Amniotic epithelial cell (primary cell): ENCODE measurements around the gene DYNC1LI2.
"Not testable (repeated sequence)": the region's sequence is repeated elsewhere in the genome, so short reads cannot be mapped to it uniquely, and the experiment has no call there.

Source experiments
- DNase-seq: peaks from one replicate; pipeline ENCODE4 v3.0.0-alpha.2; 2010; ENCODE audit warnings: low read depth

The DYNC1LI2 gene

DNA sequence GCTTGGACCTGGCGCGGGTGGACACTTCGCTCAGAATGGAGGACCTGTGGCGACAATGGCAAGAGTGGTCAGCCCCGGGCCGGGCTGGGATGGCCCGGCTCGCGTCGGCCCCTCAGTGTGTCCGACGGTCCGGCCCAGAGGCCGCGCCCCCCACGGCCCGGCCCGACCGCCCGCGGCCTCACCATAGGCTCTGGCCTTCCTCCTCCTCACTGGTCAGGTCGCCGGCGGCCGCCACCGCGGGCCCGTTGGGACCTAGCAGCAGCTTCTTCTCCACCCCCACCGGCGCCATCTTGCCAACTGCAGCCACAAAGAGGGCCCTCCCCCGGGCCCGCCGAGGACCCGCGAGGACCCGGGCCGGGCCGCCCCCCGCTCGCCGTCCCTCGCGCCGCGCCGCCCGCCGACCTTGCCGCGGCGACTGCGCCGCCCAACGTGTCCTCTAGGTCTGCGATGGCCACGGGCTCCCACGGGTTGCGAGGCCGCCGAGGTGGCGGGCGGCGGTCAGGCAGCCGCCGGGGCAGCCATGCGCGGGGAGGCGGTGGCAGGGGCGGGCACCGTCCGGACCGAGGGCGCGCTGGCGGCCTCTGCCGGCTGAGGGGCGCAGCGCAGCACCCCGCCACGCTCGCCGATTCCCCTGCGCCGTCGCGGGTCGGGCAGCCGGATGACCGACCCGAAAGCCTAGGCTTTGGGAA is at the start of gene DYNC1LI2:
Gene DYNC1LI2, minus strand, starts transcription at position 307 of the 689 bp plus-strand sequence. Its CDS starts 18 bp downstream, at position 289.
- peak; percentile 51 for DNase-seq

DNA sequence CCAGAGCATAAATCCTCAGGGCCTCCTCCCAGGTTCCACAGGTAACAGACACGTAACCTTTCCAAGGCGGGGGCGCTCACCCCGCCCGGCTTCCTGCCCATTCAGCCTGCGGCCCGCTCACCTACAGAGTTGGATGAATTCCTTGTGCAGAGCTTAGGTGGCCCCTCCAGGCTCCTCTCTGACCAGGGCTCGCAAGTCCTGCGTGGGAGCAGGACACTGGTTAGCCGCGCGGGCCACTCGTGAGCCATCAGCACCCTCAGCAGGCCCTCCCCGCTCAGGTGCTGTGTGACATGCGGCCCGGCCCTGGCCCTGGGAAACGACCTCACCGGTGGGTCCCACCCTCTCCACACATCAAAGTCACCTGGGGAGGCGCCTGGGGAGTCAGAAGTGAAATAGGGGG is 49.4 kb upstream of the DYNC1LI2 start:
- no peak for DNase-seq

- DNase-seq: peak; percentile 24
Measured at GRCh38 chr16:66798161-66798560, 46.8 kb upstream of the DYNC1LI2 start.

GRCh38 chr16:66793984-66794383 is 42.6 kb upstream of the DYNC1LI2 start:
- DNase-seq: not testable (repeated sequence)

DNA sequence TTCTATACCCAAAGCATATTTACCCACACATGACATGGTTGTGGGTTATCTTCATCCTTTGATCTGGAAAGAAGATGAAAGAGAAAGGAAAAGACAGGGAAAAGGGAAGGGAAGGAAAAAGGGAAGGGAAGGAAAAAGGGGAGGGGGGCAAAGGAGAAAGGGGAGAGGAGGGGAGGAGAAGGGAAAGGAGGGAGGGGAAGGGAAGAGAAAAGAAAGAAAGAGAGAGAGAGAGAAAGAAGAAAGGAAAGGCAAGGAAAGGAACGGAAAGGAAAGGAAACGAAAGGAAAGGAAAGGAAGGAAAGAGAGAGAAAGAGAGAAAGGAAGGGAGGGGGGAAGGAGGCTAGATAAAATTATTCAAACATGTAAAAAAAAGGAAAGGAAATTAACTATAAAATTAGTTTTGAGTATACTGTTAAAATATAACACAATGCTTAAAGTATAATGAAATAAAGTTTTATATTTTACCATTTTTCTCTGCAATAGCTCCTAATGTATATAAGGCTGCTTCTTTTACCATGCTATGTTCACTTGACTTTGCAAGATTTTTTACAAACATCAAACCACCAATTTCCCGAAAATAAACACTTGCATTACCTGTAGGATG is 38.8 kb upstream of the DYNC1LI2 start:
- no peak for DNase-seq

DNA sequence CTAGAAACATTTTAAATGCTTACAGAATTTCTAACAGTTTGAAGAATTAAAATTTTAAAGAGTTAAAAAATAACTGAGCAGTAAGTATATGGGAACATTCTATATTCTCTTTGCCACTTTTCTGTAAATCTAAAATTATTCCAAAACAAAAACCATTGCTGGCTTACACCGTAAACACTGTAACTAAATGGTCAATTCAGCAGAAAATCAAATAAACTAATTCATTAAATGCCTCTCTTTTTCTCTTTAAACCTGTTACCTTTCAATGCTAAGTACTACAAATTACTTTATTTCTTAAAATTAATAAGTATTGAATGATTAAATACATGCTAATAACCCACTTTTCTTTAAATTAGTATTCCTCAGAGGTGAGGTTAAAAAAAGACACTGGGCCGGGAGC is 36.0 kb upstream of the DYNC1LI2 start:
- DNase-seq: no peak

DNA sequence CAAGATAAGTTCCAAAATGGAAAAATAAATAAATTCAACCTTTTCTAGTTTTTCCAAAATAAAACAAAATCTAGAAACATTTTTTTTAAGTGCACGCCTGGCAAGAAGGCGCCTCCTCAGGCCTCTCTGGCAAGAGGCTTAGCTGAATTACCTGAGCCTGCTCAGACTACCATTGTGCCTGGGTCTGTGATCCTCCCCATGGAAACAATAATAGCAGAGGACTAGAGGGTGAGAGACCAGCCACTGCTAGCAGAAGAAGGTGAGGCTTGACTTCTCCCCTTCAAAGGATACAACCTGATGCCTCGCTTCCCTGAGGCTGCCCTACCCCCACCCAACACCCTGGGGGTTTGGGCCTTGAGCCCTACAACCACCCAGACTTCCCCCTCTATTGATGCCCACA is 35.1 kb upstream of the DYNC1LI2 start:
- no peak for DNase-seq

DNA sequence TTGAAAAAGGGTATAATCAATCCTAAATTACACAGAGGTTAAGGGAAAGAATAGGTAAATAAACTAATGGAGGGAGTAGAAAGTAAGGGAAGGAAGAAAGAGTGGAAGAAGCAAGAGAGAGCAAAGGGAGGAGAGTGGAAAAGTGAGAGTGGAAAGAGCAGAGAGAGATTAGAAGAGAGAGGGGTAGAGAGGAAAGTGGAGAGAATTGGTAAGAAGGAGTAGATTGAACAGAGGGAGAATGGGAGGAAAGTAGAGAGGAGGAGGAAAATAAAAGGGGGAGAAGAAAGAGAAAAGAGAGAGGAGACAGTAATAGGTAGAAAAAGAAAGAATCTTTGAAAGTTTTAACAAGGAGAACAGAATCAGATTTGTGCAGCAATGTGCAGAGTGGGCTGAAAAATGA is 25.0 kb upstream of the DYNC1LI2 start:
- DNase-seq: no peak

DNA sequence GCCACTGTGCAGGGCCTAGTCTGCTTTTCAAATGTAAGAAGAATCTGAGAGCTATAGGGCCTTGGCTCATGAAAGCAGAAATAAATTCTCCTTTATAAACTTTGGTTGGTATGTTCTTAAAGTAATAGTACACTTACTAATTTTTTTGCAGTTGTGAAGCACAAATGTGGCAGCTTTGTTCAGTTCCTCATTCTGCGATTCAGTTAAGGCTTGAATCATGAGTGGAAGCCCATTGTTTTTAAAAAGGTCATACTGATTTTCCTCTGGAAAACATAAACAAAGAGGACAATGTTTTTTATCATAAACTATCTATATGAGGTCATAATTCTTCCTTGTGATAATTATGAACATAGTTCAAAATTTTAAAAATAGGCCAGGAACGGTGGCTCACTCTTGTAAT is 23.6 kb upstream of the DYNC1LI2 start:
- no peak for DNase-seq

DNA sequence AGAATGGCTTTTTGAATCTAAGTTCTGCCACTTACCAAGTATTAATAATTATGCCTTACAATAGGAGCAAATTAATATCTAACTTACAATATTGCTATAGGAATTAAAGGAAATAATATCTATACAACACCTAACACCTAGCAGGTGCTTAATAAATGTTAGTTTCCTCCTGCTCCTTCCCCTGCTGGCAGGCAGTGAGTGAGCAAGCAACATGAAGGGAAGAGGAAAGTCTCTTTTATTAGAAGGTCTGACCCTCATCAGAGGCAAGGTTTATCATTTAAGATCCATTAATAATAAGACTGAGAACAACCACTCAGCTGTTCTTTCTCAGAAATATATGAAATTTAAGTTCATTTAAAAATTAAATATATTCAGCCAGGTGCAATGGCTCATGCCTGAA is 6.7 kb upstream of the DYNC1LI2 start:
- no peak for DNase-seq

- no peak for DNase-seq
Measured at GRCh38 chr16:66754819-66755218, 3.4 kb upstream of the DYNC1LI2 start.

DNA sequence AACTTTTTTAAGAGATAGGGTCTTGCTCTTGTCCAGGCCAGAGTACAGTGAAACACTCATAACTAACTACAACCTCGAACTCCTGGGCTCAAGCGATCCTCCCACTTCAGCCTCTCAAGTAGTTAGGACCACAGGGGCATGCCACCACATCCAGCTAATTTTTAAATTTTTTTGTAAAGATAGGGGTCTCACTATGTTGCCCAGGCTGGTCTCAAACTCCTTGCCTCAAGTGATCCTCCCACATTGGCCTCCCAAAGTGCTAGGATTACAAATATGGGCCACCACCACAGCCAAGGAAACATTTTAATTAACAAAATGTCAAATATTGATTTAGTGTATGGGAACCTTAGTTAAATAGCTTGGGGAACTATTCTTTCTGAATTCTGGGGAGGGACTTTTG is 2.8 kb upstream of the DYNC1LI2 start:
- DNase-seq: no peak

- DNase-seq: no peak
Measured at GRCh38 chr16:66752958-66753357, 1.5 kb upstream of the DYNC1LI2 start.

DNA sequence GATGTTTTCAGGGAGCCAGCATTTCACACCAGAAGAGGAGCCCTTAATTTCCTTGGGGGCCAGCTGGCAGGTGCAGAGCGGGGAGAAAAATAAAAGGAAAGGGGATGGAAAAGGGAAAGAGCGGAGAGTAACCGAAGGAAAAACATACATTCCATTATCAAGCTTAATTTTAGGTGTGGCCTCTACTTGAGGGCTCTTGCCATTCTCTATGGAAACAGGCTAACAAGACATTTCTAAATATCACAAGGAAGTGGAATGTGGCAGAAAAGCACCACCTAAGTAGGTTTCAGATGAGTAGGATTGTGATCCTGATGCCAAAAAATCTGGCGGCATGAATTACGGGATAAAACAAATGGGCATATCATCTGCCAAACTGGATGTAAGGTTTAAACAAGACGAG is 970 bp upstream of the DYNC1LI2 start:
- no peak for DNase-seq

GRCh38 chr16:66751992-66752322 is 548 bp upstream of the DYNC1LI2 start:
- DNase-seq: no peak

GRCh38 chr16:66751053-66751302 is 431 bp downstream of the DYNC1LI2 start:
- no peak for DNase-seq

GRCh38 chr16:66750279-66751052 is 943 bp downstream of the DYNC1LI2 start:
- DNase-seq: no peak

DNA sequence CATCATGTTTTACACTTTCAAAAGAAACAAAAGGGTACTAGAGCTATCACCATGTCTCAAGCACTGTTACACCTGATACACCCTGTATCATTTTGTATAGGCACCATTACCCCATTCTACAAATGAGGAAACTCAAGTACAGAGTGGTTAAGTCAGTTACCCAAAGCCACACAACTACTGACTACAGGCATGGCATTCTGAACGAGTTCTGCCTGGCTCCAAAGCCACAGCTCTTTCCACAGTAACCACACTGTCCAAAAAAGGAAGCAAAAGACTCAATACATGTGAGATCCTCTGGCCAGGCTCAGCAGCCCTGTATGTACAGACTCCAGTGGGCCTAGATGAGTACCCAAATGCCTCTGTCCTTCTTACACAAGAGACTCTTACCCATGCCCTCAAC is 4.7 kb downstream of the DYNC1LI2 start:
- DNase-seq: peak; percentile 48

DNA sequence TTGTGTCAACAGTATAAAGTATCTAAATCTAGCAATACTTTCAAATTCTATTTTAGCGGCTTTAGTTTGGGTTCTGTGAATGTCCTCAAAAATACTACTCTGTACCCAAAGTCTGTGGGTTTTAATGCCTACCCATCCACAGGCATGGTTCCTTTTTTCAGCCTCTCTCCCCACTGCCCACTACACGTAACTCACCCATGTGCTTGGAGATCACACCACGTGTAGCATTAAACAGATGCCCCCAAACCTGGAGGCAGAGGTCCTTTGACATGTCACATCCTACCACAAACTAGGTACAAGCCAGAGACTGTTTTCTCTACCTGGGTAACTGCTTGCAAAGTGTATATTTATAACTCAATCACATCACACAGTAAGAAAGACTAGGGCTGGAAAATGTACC is 5.4 kb downstream of the DYNC1LI2 start:
- no peak for DNase-seq

DNA sequence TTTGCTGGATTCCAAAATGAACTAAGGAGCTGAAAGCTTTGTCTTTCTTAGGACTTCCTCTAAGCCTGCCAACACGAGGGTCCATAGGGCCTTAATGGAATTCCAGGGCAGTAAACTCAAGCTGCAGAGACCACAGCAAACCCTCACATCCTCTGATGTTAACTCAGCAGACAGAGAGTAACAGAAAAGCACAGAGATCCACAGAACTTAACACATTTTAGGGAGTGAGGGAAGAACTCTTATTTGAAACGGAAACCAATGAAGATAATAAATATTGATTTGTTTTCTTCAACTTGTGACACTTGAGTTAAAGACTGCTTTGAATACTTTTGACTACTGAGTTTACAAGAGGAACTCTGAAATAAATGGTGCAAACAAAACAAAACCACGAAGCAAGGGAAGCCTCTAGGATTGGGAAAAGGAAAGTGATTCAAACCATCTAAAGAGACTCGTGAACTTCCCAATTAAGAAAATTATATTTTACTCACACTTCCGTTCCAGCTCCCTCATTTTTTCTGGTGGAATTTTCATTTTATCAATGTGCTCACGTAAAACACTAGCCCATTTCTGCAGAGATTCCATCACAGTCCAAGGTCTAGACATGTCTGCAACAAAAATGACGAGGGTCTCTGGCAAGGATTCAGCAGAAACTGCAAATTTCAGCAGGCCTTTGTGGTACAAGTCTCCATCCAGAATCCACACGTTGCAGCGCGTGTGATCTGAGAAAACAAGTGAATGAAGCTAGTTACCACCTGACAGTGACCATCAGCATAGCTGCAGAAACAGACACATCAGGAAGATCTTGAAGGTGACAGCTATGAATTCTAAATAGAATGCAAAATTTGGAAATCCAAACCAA is 9.2 kb downstream of the DYNC1LI2 start:
- peak; percentile 9 for DNase-seq

GRCh38 chr16:66741169-66741900 is 10.1 kb downstream of the DYNC1LI2 start:
- peak; percentile 81 for DNase-seq

GRCh38 chr16:66740533-66740932 is 10.9 kb downstream of the DYNC1LI2 start:
- no peak for DNase-seq
